ENCODE data around the gene SSR4. TPM values are rescaled to one million over a fixed set of nuclear protein-coding genes. Genes with fewer than 3 reads are reported as not detected.

SSR4 gene
- total and polyA plus RNA-seq, 8 donors: 153 to 327 (median 180) TPM

DNA sequence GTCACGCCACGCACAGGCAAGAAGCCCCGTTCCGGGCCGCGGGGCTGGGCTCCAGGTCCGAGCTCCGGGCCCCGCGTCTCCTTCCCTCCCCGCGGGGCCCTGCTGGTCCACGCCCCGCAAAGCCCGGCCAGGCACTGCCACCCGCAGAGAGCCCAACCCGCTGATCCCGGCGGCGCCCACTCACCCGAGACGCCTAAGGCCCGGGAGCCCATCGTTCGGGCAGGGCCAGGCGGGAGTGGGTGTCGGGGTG lies 35.0 kb downstream of the SSR4 start:
- TF ChIP-seq, protein P1, sequence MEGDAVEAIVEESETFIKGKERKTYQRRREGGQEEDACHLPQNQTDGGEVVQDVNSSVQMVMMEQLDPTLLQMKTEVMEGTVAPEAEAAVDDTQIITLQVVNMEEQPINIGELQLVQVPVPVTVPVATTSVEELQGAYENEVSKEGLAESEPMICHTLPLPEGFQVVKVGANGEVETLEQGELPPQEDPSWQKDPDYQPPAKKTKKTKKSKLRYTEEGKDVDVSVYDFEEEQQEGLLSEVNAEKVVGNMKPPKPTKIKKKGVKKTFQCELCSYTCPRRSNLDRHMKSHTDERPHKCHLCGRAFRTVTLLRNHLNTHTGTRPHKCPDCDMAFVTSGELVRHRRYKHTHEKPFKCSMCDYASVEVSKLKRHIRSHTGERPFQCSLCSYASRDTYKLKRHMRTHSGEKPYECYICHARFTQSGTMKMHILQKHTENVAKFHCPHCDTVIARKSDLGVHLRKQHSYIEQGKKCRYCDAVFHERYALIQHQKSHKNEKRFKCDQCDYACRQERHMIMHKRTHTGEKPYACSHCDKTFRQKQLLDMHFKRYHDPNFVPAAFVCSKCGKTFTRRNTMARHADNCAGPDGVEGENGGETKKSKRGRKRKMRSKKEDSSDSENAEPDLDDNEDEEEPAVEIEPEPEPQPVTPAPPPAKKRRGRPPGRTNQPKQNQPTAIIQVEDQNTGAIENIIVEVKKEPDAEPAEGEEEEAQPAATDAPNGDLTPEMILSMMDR (IDR thresholded peaks at IDR 0.05): no peak
- intact Hi-C loops (cut with DNase I): no loop called here
- peaks cover 37 to 74% of the 10 kb centered on the region in 2 donors for H3K27me3 ChIP-seq
- H3K4me3 ChIP-seq: peak overlapping the region in 1 of 2 donors; percentile 26
- H3K4me1 ChIP-seq: peaks cover 7 to 8% of the 10 kb centered on the region in 2 donors
- DNase-seq: no peak
- no peak overlapping the region for H3K27ac ChIP-seq
- no peaks in the 10 kb centered on the region for H3K36me3 ChIP-seq
- no peaks in the 10 kb centered on the region for H3K9me3 ChIP-seq
- ATAC-seq: peak; percentile 11

DNA sequence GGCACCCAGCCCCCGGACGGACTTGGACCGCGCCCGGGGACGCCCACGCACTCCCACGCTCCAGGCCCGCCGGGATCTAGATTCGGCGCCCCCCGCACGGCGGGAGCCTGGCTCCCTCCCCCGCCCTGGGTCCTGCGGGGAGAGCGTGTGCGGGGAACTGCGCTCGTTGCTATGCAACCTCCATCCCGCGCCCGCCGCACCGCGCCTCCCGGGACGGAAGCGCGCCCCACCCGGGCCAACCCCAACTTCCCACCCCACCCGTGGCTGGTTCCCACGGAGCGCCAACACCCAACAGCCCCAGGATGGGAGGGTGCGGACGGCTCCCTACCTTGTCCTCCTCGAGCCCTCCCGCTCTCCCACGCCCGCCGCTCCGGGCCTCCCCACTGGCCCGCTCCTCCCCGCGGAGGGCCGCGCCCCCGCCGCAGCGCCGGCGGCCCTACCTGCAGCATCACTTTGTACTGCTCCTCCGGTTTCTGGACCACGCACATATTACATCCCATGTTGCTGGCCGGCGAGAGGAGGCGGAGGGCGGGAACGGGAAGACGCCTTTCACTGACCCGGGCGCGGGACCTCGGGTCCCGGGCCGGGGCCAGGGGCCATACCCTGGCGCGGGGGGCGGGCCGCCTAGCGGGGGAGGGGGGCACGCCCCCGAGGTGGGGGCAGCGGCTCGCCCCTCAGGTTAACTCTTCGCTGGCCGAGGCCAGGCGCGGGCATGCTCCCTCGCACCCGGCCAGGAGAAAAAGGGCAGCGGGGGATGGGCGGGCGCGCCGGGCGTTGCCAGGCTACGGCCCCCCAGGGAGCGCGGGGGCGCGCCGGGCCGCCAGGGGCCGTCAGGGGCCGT lies 35.6 kb downstream of the SSR4 start, which contains the start of gene PDZD4:
PDZD4 (minus strand) TSS at position 746 of the 841 bp plus-strand sequence; CDS start at position 500, 246 bp downstream.
- intact Hi-C loops (cut with DNase I): loop anchor here in 1 of 2 donors (10.0 kb wide), 1 partner anchor 65 kb away; no protein-coding TSS in a partner anchor
- TF ChIP-seq, protein P1 (IDR thresholded peaks at IDR 0.05): no peak
- Histone ChIP-seq H3K36me3 (no peaks in the 10 kb centered on the region), H3K27me3 (peaks cover 37 to 70% of the 10 kb centered on the region in 2 donors), H3K9me3 (no peaks in the 10 kb centered on the region), H3K27ac (no peak within 1 kb of the TSS), H3K4me3 (peak within 1 kb of the TSS in 1 of 2 donors; percentile 26), H3K4me1 (peaks cover 7 to 8% of the 10 kb centered on the region in 2 donors)
- ATAC-seq (no peak), DNase-seq (no peak)

DNA sequence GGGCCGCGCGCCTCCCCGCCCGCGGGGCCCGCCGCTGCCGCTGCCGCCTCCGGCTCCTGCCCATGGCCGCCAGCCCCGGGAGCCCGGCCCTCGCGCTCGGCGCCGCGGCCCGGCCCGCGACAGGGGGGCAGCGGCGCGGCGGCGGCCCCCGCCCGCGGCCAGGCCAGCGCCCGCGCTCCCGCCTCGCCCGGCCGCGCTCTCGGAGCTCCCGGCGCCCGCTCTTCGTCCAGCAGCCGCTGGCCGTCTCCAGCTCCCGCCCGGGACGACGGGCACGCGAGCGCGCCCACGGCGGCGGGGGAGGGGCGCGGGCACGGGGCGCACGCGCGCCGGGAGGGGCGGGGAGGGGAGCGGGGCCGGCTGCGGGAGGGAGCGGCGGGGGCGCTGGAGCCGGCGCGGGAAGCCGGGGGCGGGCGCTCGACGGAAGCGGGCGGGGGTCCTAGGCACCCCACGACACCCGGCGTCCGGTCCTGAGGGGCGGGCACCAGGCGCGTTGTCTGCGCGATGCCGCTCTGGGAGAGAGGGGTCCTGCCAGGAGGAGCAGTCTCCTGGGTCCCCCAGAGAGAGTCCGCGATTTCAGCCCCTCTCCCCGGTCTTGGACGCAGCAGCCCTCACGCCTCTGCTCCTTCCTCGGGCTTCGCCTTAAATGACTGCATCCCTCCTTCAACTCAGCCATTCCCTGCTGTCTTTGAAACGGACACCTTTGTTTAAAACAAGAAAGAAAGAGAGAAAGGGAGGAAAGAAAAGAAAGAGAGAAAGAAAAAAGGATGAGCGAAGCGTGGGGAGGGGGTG lies 36.4 kb downstream of the SSR4 start:
- Histone ChIP-seq H3K4me3 (no peak overlapping the region), H3K4me1 (peaks cover 7 to 8% of the 10 kb centered on the region in 2 donors), H3K36me3 (no peaks in the 10 kb centered on the region), H3K9me3 (no peaks in the 10 kb centered on the region), H3K27me3 (peaks cover 37 to 62% of the 10 kb centered on the region in 2 donors), H3K27ac (no peak overlapping the region)
- DNase-seq (no peak), ATAC-seq (no peak)
- TF ChIP-seq, protein P1 (IDR thresholded peaks at IDR 0.05): no peak
- intact Hi-C loops (cut with DNase I): loop anchor here in 1 of 2 donors (10.0 kb wide), 1 partner anchor 64 kb away; no protein-coding TSS in a partner anchor

- H3K36me3 ChIP-seq: no peaks in the 10 kb centered on the region
- no peak for DNase-seq
- TF ChIP-seq, protein P1 (IDR thresholded peaks at IDR 0.05): no peak
- peaks cover 37 to 55% of the 10 kb centered on the region in 2 donors for H3K27me3 ChIP-seq
- intact Hi-C loops (cut with DNase I): loop anchor here in 1 of 2 donors (10.0 kb wide), 1 partner anchor 63 kb away; no protein-coding TSS in a partner anchor
- H3K27ac ChIP-seq: no peak overlapping the region
- no peak overlapping the region for H3K4me3 ChIP-seq
- no peaks in the 10 kb centered on the region for H3K9me3 ChIP-seq
- ATAC-seq: no peak
- H3K4me1 ChIP-seq: peaks cover 7 to 8% of the 10 kb centered on the region in 2 donors
Observed at GRCh38 chrX:153831429-153832150, 37.1 kb downstream of the SSR4 start.
